GM12891 (cell line): Measurements from ENCODE around the gene NFKB1.
A peak's percentile ranks its signal among the peaks of the same experiment; 100 is the strongest.

Source experiments
- DNase-seq: peaks from one replicate; pipeline ENCODE4 v3.0.0; 2011; ENCODE audit warnings: low spot score; ENCODE audit not compliant: insufficient read length
- FAIRE-seq: peaks from 2 replicates; lab custom pipeline; 2011; peaks lifted over from hg19 to GRCh38; lab: Jason Lieb, UNC
- PAX5 ChIP-seq: IDR thresholded peaks from 2 replicates; pipeline ENCODE4 v1.6.1; 2011; ENCODE audit warnings: low read length, moderate library complexity, mild to moderate bottlenecking; ENCODE audit not compliant: insufficient read depth, severe bottlenecking
- POLR2A ChIP-seq: IDR thresholded peaks from 2 replicates; pipeline ENCODE4 v1.6.1; 2011; ENCODE audit warnings: low read depth, low read length, control low read depth
- POLR2AphosphoS5 ChIP-seq: IDR thresholded peaks from 2 replicates; pipeline ENCODE4 v1.6.1; 2011; ENCODE audit warnings: low read depth, low read length, control low read depth
- POU2F2 ChIP-seq: IDR thresholded peaks from 2 replicates; pipeline ENCODE4 v1.6.1; 2011; ENCODE audit warnings: low read depth, mild to moderate bottlenecking, control low read depth, low read length, moderate library complexity
- SPI1 ChIP-seq: IDR thresholded peaks from 2 replicates; pipeline ENCODE4 v1.6.1; 2011; ENCODE audit warnings: low read depth, low read length, control low read depth
- TAF1 ChIP-seq: IDR thresholded peaks from 2 replicates; pipeline ENCODE4 v1.6.1; 2011; ENCODE audit warnings: low read depth, low read length, control low read depth

Gene NFKB1

GRCh38 chr4:102620697-102621497, 119.7 kb downstream of the NFKB1 start:
- no peak for TF ChIP-seq POU2F2
- no peak for TF ChIP-seq POLR2A
- TF ChIP-seq TAF1: no peak
- TF ChIP-seq POLR2AphosphoS5: no peak
- TF ChIP-seq PAX5: no peak
- TF ChIP-seq SPI1: no peak
- FAIRE-seq (no peak), DNase-seq (no peak)

GRCh38 chr4:102623622-102624021, 122.5 kb downstream of the NFKB1 start:
- TF ChIP-seq POLR2AphosphoS5 (no peak), POU2F2 (no peak), TAF1 (no peak), PAX5 (no peak)
- FAIRE-seq: no peak
- no peak for DNase-seq

GRCh38 chr4:102624505-102624904, 123.3 kb downstream of the NFKB1 start:
- FAIRE-seq: no peak
- no peak for DNase-seq
- TF ChIP-seq PAX5 (no peak), POLR2AphosphoS5 (no peak), SPI1 (no peak), POU2F2 (no peak), POLR2A (no peak)

- FAIRE-seq (peak; percentile 50), DNase-seq (peak; percentile 33)
- TF ChIP-seq TAF1: 0 out of 2 replicates have a peak, but pooled peaks have one; percentile 14
- TF ChIP-seq POU2F2: 0 out of 2 replicates have a peak, but pooled peaks have one; percentile 30
- TF ChIP-seq PAX5: no peak
These were observed 124.2 kb downstream of the NFKB1 start for GRCh38 chr4:102625232-102625930.

GRCh38 chr4:102627831-102628523, 126.8 kb downstream of the NFKB1 start:
- TF ChIP-seq POLR2AphosphoS5 (no peak), SPI1 (no peak), PAX5 (no peak), POLR2A (no peak), POU2F2 (no peak), TAF1 (no peak)
- FAIRE-seq (no peak), DNase-seq (no peak)

GRCh38 chr4:102629673-102630072, 128.5 kb downstream of the NFKB1 start:
- FAIRE-seq (no peak), DNase-seq (no peak)
- no peak for TF ChIP-seq POU2F2
- no peak for TF ChIP-seq PAX5
- TF ChIP-seq SPI1: no peak
- no peak for TF ChIP-seq TAF1
- TF ChIP-seq POLR2AphosphoS5: no peak
- no peak for TF ChIP-seq POLR2A

- DNase-seq (no peak), FAIRE-seq (no peak)
- TF ChIP-seq PAX5 (no peak), POLR2A (no peak), POU2F2 (no peak), SPI1 (no peak), TAF1 (no peak), POLR2AphosphoS5 (no peak)
These were observed 130.5 kb downstream of the NFKB1 start for GRCh38 chr4:102631616-102632015.

- TF ChIP-seq SPI1: no peak
- TF ChIP-seq POU2F2: no peak
- TF ChIP-seq POLR2AphosphoS5: no peak
- TF ChIP-seq POLR2A: no peak
- TF ChIP-seq TAF1: no peak
- no peak for TF ChIP-seq PAX5
- FAIRE-seq (no peak), DNase-seq (no peak)
These were observed 131.3 kb downstream of the NFKB1 start for GRCh38 chr4:102632241-102633065.

GRCh38 chr4:102633100-102633499, 131.9 kb downstream of the NFKB1 start:
- DNase-seq (no peak), FAIRE-seq (no peak)
- TF ChIP-seq POU2F2: no peak
